Osteocyte (in vitro differentiated cells): Measurements from ENCODE around the gene PARD3B. TPM values are rescaled to one million over a fixed set of nuclear protein-coding genes. Genes with fewer than 3 reads are reported as not detected.

ENCODE experiments used
- DNase-seq: peaks from one replicate; pipeline ENCODE4 v3.0.0; 2021; ENCODE audit warnings: mixed read lengths; ENCODE audit not compliant: unreplicated experiment; ENCODE audit errors: extremely low spot score
- H3K27ac Mint-ChIP-seq: one replicate; pipeline ENCODE4 v1.8.0; 2021; ENCODE audit warnings: mild to moderate bottlenecking, mixed read lengths; ENCODE audit not compliant: unreplicated experiment
- H3K27me3 Mint-ChIP-seq: one replicate; pipeline ENCODE4 v1.8.0; 2021; ENCODE audit warnings: mixed read lengths; ENCODE audit not compliant: unreplicated experiment
- H3K36me3 Mint-ChIP-seq: one replicate; pipeline ENCODE4 v1.8.0; 2021; ENCODE audit warnings: mixed read lengths; ENCODE audit not compliant: unreplicated experiment
- H3K4me1 Mint-ChIP-seq: one replicate; pipeline ENCODE4 v1.8.0; 2021; ENCODE audit warnings: mixed read lengths; ENCODE audit not compliant: unreplicated experiment
- H3K4me3 Mint-ChIP-seq: one replicate; pipeline ENCODE4 v1.8.0; 2021; ENCODE audit warnings: mild to moderate bottlenecking, moderate library complexity, mixed read lengths; ENCODE audit not compliant: unreplicated experiment
- H3K9me3 Mint-ChIP-seq: one replicate; pipeline ENCODE4 v1.8.0; 2021; ENCODE audit warnings: mixed read lengths; ENCODE audit not compliant: unreplicated experiment
- total RNA-seq: library from RNA; stranded (reverse); gene quantifications from 2 replicates; pipeline ENCODE4 v1.2.1, GENCODE V29; 2021
- TF ChIP-seq, protein P1 (sequence below): fragments of 200-600 bp; sonication (generic); IDR thresholded peaks from 2 replicates; pipeline ENCODE4 v1.5.0; 2021; ENCODE audit warnings: antibody characterized with exemption, mild to moderate bottlenecking, moderate library complexity

The PARD3B gene
- total RNA-seq, 1 donor from 2014 or later: 26.7 TPM

DNA sequence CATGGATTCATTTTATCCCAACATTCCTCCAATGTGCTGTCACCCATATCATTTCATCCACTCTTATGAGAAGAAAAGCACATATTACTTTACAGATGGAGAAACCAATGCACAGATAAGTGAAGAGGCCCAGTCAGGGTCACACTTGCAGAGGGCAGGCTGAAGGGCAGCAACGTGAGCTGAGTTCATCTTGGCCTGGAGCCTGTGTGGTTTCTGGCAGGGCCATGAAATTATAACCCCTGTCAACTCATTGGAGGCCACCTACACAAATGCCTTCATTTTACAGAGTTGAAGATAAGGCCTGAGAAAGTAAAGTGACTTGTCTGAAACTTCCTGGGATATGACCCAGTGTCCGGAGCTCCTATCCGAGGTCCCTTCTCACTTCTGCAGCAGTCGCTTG is 1048.6 kb downstream of the PARD3B start:
- DNase-seq: no peak
- Mint-ChIP-seq H3K4me3 (no peak overlapping the region), H3K27ac (no peak overlapping the region), H3K27me3 (no peaks in the 10 kb centered on the region), H3K36me3 (no peaks in the 10 kb centered on the region), H3K9me3 (peaks cover 14% of the 10 kb centered on the region), H3K4me1 (peaks cover 17% of the 10 kb centered on the region)
- TF ChIP-seq, protein P1, sequence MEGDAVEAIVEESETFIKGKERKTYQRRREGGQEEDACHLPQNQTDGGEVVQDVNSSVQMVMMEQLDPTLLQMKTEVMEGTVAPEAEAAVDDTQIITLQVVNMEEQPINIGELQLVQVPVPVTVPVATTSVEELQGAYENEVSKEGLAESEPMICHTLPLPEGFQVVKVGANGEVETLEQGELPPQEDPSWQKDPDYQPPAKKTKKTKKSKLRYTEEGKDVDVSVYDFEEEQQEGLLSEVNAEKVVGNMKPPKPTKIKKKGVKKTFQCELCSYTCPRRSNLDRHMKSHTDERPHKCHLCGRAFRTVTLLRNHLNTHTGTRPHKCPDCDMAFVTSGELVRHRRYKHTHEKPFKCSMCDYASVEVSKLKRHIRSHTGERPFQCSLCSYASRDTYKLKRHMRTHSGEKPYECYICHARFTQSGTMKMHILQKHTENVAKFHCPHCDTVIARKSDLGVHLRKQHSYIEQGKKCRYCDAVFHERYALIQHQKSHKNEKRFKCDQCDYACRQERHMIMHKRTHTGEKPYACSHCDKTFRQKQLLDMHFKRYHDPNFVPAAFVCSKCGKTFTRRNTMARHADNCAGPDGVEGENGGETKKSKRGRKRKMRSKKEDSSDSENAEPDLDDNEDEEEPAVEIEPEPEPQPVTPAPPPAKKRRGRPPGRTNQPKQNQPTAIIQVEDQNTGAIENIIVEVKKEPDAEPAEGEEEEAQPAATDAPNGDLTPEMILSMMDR: no peak

DNA sequence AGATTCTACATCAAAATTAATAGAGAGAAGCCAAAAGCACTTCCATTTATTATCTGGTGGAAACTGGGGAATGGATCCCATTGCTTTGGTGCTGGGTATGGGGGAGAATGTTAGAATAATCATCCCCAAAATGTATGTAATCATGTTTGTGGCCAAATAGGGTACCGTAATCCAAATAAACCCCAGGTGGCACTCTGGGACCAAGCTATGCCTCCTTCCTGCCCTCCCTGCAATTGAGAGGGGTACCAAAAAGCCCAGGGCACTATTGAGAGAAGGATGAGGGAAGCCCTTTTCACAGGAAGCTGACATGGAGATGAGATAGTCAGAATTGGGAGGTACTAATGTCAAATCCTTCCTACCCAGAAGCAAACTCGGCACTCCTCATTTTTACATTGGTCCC is 1051.3 kb downstream of the PARD3B start:
- peaks cover 2% of the 10 kb centered on the region for H3K4me1 Mint-ChIP-seq
- DNase-seq: no peak
- H3K9me3 Mint-ChIP-seq: peaks cover 20% of the 10 kb centered on the region
- no peak overlapping the region for H3K4me3 Mint-ChIP-seq
- TF ChIP-seq, protein P1: no peak
- H3K36me3 Mint-ChIP-seq: peaks cover 2% of the 10 kb centered on the region
- H3K27me3 Mint-ChIP-seq: no peaks in the 10 kb centered on the region
- no peak overlapping the region for H3K27ac Mint-ChIP-seq

DNA sequence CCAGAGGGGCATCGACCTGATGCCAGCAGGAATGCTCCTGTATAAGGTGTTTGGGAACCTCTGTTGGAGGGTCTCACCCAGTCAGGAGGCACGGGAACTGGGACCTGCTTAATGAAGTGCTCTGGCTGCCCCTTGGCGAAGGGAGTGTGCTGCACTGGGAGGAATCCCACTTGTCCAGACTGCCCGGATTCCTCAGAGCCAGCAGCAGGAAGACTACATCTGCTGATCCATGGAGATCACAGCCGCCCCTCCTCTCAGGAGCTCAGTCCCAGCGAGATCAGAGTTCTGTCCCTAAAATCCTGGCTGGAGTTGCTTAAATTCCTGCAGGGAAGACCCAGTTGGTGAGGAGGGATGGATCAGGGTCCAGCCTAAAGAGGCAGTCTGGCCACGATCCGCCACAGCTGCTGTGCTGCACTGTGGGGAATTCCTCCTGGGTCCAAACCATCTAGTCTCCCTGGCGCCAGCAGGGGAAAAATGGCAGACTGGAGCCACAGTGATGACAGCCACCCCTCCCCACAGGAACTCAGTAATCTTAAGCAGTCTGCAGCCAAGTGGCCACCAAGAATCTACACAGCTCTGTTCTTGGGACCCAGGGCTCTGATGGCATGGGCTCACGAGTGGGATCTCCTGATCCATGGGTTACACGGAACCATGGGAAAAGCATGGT is 1060.5 kb downstream of the PARD3B start:
- Mint-ChIP-seq H3K27ac (no peak overlapping the region), H3K4me3 (no peak overlapping the region), H3K36me3 (peaks cover 12% of the 10 kb centered on the region), H3K4me1 (peaks cover 3% of the 10 kb centered on the region), H3K27me3 (no peaks in the 10 kb centered on the region), H3K9me3 (peaks cover 31% of the 10 kb centered on the region)
- TF ChIP-seq, protein P1: no peak
- DNase-seq: no peak

DNA sequence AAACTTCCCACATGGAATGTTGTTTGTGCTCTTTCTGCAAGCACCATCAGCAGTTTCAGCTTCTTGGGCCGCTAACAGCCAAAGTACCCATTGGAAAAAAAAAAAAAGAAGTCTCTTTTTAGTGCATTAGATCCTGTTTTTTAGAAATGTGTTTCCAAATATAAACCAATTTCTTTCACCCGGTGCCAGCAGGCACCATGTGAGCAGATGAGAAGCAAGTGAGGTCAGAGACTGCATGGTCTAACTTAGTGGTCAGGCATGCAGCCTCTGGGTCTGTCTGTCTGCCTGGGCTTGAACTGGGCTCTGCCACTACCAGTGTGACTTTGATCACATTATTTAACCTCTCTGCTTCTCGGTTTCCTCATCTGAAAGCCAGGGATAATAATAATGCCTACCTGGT is 1061.9 kb downstream of the PARD3B start:
- TF ChIP-seq, protein P1: no peak
- peaks cover 10% of the 10 kb centered on the region for H3K36me3 Mint-ChIP-seq
- H3K9me3 Mint-ChIP-seq: peaks cover 26% of the 10 kb centered on the region
- DNase-seq: no peak
- H3K4me3 Mint-ChIP-seq: no peak overlapping the region
- H3K27me3 Mint-ChIP-seq: no peaks in the 10 kb centered on the region
- no peak overlapping the region for H3K27ac Mint-ChIP-seq
- H3K4me1 Mint-ChIP-seq: peaks cover 16% of the 10 kb centered on the region

DNA sequence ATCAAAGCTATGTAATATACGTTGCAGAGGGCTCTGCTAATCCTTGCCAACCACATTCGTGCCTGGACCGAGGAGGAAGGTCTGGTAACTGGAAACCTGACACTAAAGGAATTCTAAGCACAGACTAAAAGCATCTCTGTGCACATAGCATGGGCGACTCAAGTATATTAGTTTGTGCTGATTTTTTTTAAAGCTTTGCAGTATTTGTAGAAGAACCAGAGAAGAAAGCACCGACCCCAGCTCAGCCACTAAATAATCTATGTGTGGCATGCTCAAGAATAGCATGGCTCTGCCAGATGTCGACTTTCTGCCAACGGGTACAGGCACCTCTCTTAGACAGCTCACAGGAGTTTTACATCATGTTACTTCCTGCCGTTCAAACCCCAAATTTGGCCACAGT is 1063.8 kb downstream of the PARD3B start:
- TF ChIP-seq, protein P1: no peak
- no peaks in the 10 kb centered on the region for H3K36me3 Mint-ChIP-seq
- H3K9me3 Mint-ChIP-seq: peaks cover 7% of the 10 kb centered on the region
- H3K27ac Mint-ChIP-seq: no peak overlapping the region
- H3K4me3 Mint-ChIP-seq: no peak overlapping the region
- no peak for DNase-seq
- H3K4me1 Mint-ChIP-seq: peaks cover 33% of the 10 kb centered on the region
- no peaks in the 10 kb centered on the region for H3K27me3 Mint-ChIP-seq
